ENCODE measurements around the gene SLC16A10. TPM values are rescaled to one million over a fixed set of nuclear protein-coding genes. Genes with fewer than 3 reads are reported as not detected.

Gene SLC16A10
- total and polyA plus RNA-seq, 7 experiments from 2014 or later, result 1.6 to 27.7 (median 16.7) TPM

DNA sequence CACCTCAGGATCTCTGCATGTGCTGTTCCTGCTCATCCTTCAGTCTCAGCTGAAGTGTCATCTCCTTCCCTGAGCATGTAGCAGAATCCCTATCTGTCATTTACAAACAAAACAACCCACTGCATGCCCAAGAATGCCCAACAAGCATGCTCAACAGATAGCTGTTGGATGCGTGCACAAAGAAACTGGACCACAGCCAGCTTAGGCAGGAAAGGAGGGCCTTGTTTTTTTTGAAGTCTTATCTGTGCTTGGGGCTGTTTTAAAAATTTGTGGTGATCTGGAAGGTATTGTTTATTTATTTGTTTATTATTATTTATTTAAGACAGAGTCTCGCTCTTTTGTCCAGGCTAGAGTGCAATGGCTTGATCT is 18.5 kb upstream of the SLC16A10 start:
- ChIA-PET POLR2A (no interaction called here), CTCF (interaction anchor here (3.6 kb wide), 1 partner anchor 11 kb away, joined by 10 read pairs; no protein-coding TSS in a partner anchor)
- Mint-ChIP-seq H3K36me3 (no peaks in the 10 kb centered on the region), H3K9me3 (peaks cover 0 to 8% (median 3%) of the 10 kb centered on the region in 11 donors), H3K27me3 (peaks cover 0 to 18% (median 11%) of the 10 kb centered on the region in 5 donors), H3K27ac (peak overlapping the region in 1 of 9 donors; percentile 1), H3K4me1 (peaks cover 0 to 14% (median 7%) of the 10 kb centered on the region in 7 donors), H3K4me3 (no peak overlapping the region)
- Histone ChIP-seq H3K4me1 (ENCODE audit: control insufficient read depth in 2 of 2, insufficient read depth in 2 of 2, low read length in 2 of 2) (no peaks in the 10 kb centered on the region), H3K9me3 (ENCODE audit: control insufficient read depth in 2 of 3, low read length in 3 of 3) (no peaks in the 10 kb centered on the region), H3K27me3 (ENCODE audit: control insufficient read depth in 2 of 2, insufficient read depth in 2 of 2, low read length in 2 of 2) (no peaks in the 10 kb centered on the region), H3K36me3 (ENCODE audit: control insufficient read depth in 2 of 3, insufficient read depth in 3 of 3, low read length in 3 of 3) (no peaks in the 10 kb centered on the region), H3K27ac (ENCODE audit: low read depth, low read length) (no peak overlapping the region), H3K4me3 (ENCODE audit: low read length) (no peak overlapping the region)
- no peak for ATAC-seq
- no peak for DNase-seq
- intact Hi-C loops (cut with micrococcal nuclease), result no loop called here

DNA sequence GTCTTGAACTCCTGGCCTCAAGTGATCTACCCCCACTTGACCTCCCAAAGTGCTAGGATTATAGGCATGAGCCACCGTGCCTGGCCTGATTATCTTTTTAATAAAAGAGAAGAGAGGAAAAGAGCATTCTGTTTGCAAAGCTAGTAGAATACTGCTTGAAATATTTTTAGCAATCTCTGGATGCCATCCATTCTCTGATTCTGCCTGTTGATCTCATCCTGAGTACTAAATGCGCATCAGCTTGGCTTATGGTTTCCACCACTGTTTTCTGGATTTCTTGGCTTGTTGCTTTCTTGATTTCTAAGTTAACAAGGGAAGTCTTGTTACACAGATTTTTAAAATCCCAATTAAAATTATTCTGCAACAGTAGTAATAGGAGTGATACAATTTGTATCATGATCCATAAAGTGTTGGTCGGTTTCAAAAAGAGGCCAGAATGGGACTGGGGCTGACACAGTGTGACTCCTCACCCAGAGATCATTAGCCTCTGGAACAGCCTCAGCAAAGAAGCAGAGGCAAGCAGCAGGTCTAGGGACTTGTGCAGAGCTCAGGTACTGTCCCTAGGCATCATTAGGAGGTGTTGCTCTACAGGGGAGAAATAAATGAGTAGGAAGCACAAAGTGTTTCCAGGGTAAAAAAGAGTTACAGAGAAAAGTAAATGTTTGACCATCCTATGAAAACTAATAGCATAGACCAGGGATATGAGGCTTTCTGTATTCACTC is 17.8 kb upstream of the SLC16A10 start:
- CTCF ChIA-PET, result interaction anchor here (3.6 kb wide), 1 partner anchor 12 kb away, joined by 10 read pairs; no protein-coding TSS in a partner anchor

DNA sequence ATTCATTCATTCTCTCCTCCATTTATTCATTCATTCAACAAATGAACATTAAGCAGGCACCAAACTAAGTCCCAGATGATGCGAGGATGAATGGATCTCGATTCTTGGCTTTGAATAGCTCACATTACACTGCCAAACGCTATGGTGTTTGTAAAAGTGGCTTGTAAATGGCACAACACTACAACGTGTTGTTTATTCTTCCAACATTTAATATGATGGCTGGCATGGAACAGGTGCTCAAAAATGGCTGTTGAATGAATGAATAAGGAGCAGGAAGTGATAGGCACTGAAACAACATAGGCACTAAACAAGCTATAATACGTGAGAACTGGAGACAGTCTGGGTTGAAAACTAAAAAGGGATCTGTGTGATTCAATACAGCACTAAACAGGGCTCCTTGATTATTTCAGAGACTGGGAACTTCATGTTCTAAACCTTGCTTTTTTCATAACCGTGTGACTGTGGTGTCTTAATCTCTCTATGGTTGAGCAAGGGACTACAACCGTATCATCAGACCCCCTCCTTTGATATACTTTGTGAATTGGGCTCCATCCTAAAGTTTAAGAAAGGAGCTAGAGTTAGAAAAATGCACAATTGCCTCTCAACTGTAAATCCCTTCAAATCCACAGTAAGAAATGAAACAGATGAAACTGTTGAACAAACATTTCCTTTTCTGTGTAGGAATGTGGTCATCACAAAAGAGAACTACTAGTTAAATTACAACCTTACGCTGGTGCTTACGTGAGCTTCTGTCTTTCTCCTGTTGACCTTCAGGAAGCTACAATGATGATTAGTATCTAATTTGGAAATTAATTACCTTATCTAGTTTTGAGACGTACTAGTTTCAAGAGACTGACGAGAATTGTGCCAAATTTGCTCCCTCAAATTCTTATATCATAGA is 16.9 kb upstream of the SLC16A10 start:
- Histone ChIP-seq H3K4me1 (ENCODE audit: control insufficient read depth in 2 of 2, insufficient read depth in 2 of 2, low read length in 2 of 2) (no peaks in the 10 kb centered on the region), H3K27me3 (ENCODE audit: control insufficient read depth in 2 of 2, insufficient read depth in 2 of 2, low read length in 2 of 2) (no peaks in the 10 kb centered on the region), H3K9me3 (ENCODE audit: control insufficient read depth in 2 of 3, low read length in 3 of 3) (no peaks in the 10 kb centered on the region), H3K4me3 (ENCODE audit: low read length) (no peak overlapping the region), H3K27ac (ENCODE audit: low read depth, low read length) (no peak overlapping the region), H3K36me3 (ENCODE audit: control insufficient read depth in 2 of 3, insufficient read depth in 3 of 3, low read length in 3 of 3) (no peaks in the 10 kb centered on the region)
- Mint-ChIP-seq H3K27me3 (peaks cover 0 to 30% (median 18%) of the 10 kb centered on the region in 5 donors), H3K36me3 (no peaks in the 10 kb centered on the region), H3K27ac (no peak overlapping the region), H3K9me3 (peaks cover 0 to 4% (median 0%) of the 10 kb centered on the region in 11 donors), H3K4me1 (peaks cover 0 to 14% (median 7%) of the 10 kb centered on the region in 7 donors), H3K4me3 (no peak overlapping the region)
- intact Hi-C loops (cut with micrococcal nuclease), result no loop called here
- ChIA-PET CTCF (interaction anchor here (0.5 kb wide), 1 partner anchor 13 kb away, joined by 3 read pairs; no protein-coding TSS in a partner anchor), POLR2A (no interaction called here)
- DNase-seq (no peak), ATAC-seq (no peak)

More for the DNA sequence above, 17.8 kb upstream of the SLC16A10 start:
- Histone ChIP-seq H3K27ac (ENCODE audit: low read depth, low read length) (no peak overlapping the region), H3K4me1 (ENCODE audit: control insufficient read depth in 2 of 2, insufficient read depth in 2 of 2, low read length in 2 of 2) (no peaks in the 10 kb centered on the region), H3K36me3 (ENCODE audit: control insufficient read depth in 2 of 3, insufficient read depth in 3 of 3, low read length in 3 of 3) (no peaks in the 10 kb centered on the region), H3K4me3 (ENCODE audit: low read length) (no peak overlapping the region), H3K27me3 (ENCODE audit: control insufficient read depth in 2 of 2, insufficient read depth in 2 of 2, low read length in 2 of 2) (no peaks in the 10 kb centered on the region), H3K9me3 (ENCODE audit: control insufficient read depth in 2 of 3, low read length in 3 of 3) (no peaks in the 10 kb centered on the region)
- H3K36me3 Mint-ChIP-seq, result no peaks in the 10 kb centered on the region
- H3K9me3 Mint-ChIP-seq, result peaks cover 0 to 4% (median 0%) of the 10 kb centered on the region in 11 donors
- DNase-seq (no peak), ATAC-seq (no peak)
- H3K4me1 Mint-ChIP-seq, result peaks cover 0 to 14% (median 7%) of the 10 kb centered on the region in 7 donors
- H3K4me3 Mint-ChIP-seq, result no peak overlapping the region
- H3K27ac Mint-ChIP-seq, result no peak overlapping the region
- intact Hi-C loops (cut with micrococcal nuclease), result no loop called here
- H3K27me3 Mint-ChIP-seq, result peaks cover 0 to 22% (median 15%) of the 10 kb centered on the region in 5 donors
- POLR2A ChIA-PET, result no interaction called here

DNA sequence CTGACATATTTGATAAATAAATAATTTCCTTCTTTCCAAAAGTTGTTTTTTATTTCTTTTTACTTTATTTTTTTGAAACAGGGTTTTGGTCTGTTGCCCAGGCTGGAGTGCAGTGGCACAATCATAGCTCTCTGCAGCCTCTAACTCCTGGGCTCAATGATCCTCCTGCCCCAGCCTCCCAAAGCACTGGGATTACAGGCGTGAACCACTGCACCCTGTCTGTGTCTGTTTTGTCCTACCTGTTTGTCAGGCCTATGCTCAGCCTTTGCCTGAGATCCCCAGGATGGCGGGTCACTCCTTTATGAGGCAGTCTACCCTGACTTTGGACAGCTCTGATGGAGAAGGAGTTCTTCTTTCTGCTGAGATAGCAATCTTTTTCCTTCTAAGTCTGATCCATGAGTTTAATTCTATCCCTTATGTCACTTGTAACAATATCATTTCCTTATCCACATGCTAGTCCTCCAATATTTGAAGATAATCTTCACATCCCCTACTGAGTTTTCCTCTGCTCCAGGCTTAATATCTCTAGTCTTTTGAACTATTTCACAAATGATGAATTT is 14.4 kb upstream of the SLC16A10 start:
- no peak overlapping the region for H3K27ac ChIP-seq (ENCODE audit: low read depth, low read length)
- H3K9me3 Mint-ChIP-seq, result no peaks in the 10 kb centered on the region
- H3K36me3 ChIP-seq (ENCODE audit: control insufficient read depth in 2 of 3, insufficient read depth in 3 of 3, low read length in 3 of 3), result no peaks in the 10 kb centered on the region
- H3K4me1 ChIP-seq (ENCODE audit: control insufficient read depth in 2 of 2, insufficient read depth in 2 of 2, low read length in 2 of 2), result no peaks in the 10 kb centered on the region
- H3K27me3 ChIP-seq (ENCODE audit: control insufficient read depth in 2 of 2, insufficient read depth in 2 of 2, low read length in 2 of 2), result no peaks in the 10 kb centered on the region
- DNase-seq, result no peak
- H3K4me3 ChIP-seq (ENCODE audit: low read length), result no peak overlapping the region
- peaks cover 0 to 5% (median 0%) of the 10 kb centered on the region in 7 donors for H3K4me1 Mint-ChIP-seq
- CTCF ChIA-PET, result no interaction called here
- no peak overlapping the region for H3K27ac Mint-ChIP-seq
- H3K4me3 Mint-ChIP-seq, result no peak overlapping the region
- POLR2A ChIA-PET, result interaction anchor here (1.2 kb wide), 1 partner anchor 9 kb away, joined by 3 read pairs; no protein-coding TSS in a partner anchor
- H3K36me3 Mint-ChIP-seq, result no peaks in the 10 kb centered on the region
- intact Hi-C loops (cut with micrococcal nuclease), result no loop called here
- H3K27me3 Mint-ChIP-seq, result peaks cover 0 to 28% (median 11%) of the 10 kb centered on the region in 5 donors
- ATAC-seq, result no peak
- H3K9me3 ChIP-seq (ENCODE audit: control insufficient read depth in 2 of 3, low read length in 3 of 3), result no peaks in the 10 kb centered on the region

DNA sequence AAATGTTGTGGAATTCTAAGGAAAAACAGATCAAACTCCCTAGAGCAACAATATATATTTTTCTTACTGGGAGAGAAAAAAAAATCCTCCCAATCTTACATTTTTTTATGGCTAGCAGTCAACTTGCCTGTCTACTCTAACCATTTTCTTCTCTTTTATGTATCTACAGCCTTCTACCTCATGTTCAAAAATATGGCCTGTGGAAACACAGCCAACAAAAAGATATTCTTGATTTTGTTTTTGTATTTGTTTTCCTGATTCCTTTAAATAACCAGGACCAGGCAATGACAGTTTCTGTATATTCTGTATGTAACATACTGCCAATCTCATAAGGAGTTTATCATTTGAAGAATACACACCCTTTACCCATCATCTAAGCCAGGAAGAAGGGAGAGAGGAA is 13.0 kb upstream of the SLC16A10 start:
- DNase-seq (no peak), ATAC-seq (no peak)
- ChIA-PET POLR2A (no interaction called here), CTCF (no interaction called here)
- no peak overlapping the region for H3K4me3 Mint-ChIP-seq
- Histone ChIP-seq H3K4me1 (ENCODE audit: control insufficient read depth in 2 of 2, insufficient read depth in 2 of 2, low read length in 2 of 2) (no peaks in the 10 kb centered on the region), H3K36me3 (ENCODE audit: control insufficient read depth in 2 of 3, insufficient read depth in 3 of 3, low read length in 3 of 3) (no peaks in the 10 kb centered on the region), H3K4me3 (ENCODE audit: low read length) (no peak overlapping the region), H3K9me3 (ENCODE audit: control insufficient read depth in 2 of 3, low read length in 3 of 3) (no peaks in the 10 kb centered on the region), H3K27me3 (ENCODE audit: control insufficient read depth in 2 of 2, insufficient read depth in 2 of 2, low read length in 2 of 2) (no peaks in the 10 kb centered on the region), H3K27ac (ENCODE audit: low read depth, low read length) (no peak overlapping the region)
- no peak overlapping the region for H3K27ac Mint-ChIP-seq
- no peaks in the 10 kb centered on the region for H3K36me3 Mint-ChIP-seq
- H3K9me3 Mint-ChIP-seq, result no peaks in the 10 kb centered on the region
- no peaks in the 10 kb centered on the region for H3K4me1 Mint-ChIP-seq
- peaks cover 0 to 32% (median 11%) of the 10 kb centered on the region in 5 donors for H3K27me3 Mint-ChIP-seq
- intact Hi-C loops (cut with micrococcal nuclease), result no loop called here

DNA sequence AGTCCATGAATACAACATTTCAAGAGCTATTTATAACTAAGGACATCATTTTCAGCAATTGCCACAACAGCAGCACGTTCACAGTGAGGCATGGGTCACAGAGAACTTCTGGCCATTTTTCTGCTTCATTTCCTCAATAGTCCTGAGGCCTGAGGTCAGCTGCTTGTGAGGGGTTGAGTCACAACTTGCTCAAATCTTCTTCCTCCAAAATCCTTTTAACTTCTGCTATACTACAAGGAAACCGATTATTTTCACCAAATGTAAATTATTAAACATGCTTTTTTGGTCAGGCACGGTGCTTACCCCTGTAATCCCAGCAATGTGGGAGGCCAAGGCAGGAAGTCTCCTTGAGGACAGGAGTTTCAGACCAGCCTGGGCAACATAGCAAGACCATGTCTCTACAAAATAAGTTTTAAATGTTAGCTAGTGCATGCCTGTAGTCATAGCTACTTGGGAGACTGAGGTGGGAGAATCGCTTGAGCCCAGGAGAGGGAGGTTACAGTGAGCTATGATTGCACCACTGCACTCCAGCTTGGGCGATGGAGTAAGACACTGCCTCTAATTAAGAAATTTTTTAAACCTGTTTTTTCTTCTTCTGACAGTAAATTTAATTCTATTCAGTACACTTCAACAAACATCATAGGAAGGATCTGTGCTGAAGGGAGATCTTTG is 11.1 kb upstream of the SLC16A10 start:
- H3K27ac ChIP-seq (ENCODE audit: low read depth, low read length), result no peak overlapping the region
- ChIA-PET POLR2A (interaction anchor here (0.6 to 0.7 kb wide), 4 partner anchors 20 to 884 kb away, joined by 3 read pairs; no protein-coding TSS in a partner anchor), CTCF (interaction anchor here (1.7 kb wide), 1 partner anchor 18 kb away, joined by 4 read pairs; no protein-coding TSS in a partner anchor)
- H3K36me3 ChIP-seq (ENCODE audit: control insufficient read depth in 2 of 3, insufficient read depth in 3 of 3, low read length in 3 of 3), result no peaks in the 10 kb centered on the region
- Mint-ChIP-seq H3K27me3 (peaks cover 0 to 32% (median 11%) of the 10 kb centered on the region in 5 donors), H3K4me3 (no peak overlapping the region), H3K9me3 (no peaks in the 10 kb centered on the region), H3K4me1 (no peaks in the 10 kb centered on the region), H3K36me3 (no peaks in the 10 kb centered on the region), H3K27ac (no peak overlapping the region)
- DNase-seq (no peak), ATAC-seq (peak; percentile 82)
- no peaks in the 10 kb centered on the region for H3K9me3 ChIP-seq (ENCODE audit: control insufficient read depth in 2 of 3, low read length in 3 of 3)
- intact Hi-C loops (cut with micrococcal nuclease), result no loop called here
- H3K27me3 ChIP-seq (ENCODE audit: control insufficient read depth in 2 of 2, insufficient read depth in 2 of 2, low read length in 2 of 2), result no peaks in the 10 kb centered on the region
- H3K4me3 ChIP-seq (ENCODE audit: low read length), result no peak overlapping the region
- no peaks in the 10 kb centered on the region for H3K4me1 ChIP-seq (ENCODE audit: control insufficient read depth in 2 of 2, insufficient read depth in 2 of 2, low read length in 2 of 2)

Data from naive thymus-derived CD4-positive, alpha-beta T cell (primary cell).